Type B pancreatic cell (in vitro differentiated cells): ENCODE data around the gene SMG6. TPM values are rescaled to one million over a fixed set of nuclear protein-coding genes. Genes with fewer than 3 reads are reported as not detected.
A peak's percentile ranks its signal among the peaks of the same experiment; 100 is the strongest.

Source experiments
- DNase-seq: peaks from one replicate; pipeline ENCODE4 v3.0.0; 2021; ENCODE audit warnings: mixed read lengths; ENCODE audit not compliant: unreplicated experiment; ENCODE audit errors: extremely low spot score
- H3K27ac Mint-ChIP-seq: 2 replicates; pipeline ENCODE4 v1.8.0; 2021; ENCODE audit warnings: mild to moderate bottlenecking, mixed read lengths
- H3K27me3 Mint-ChIP-seq: 2 replicates; pipeline ENCODE4 v1.8.0; 2021; ENCODE audit warnings: mixed read lengths
- H3K36me3 Mint-ChIP-seq: 2 replicates; pipeline ENCODE4 v1.8.0; 2021; ENCODE audit warnings: mixed read lengths
- H3K4me1 Mint-ChIP-seq: one replicate; pipeline ENCODE4 v1.8.0; 2021; ENCODE audit warnings: mixed read lengths; ENCODE audit not compliant: unreplicated experiment
- H3K4me3 Mint-ChIP-seq: 2 replicates; pipeline ENCODE4 v1.8.0; 2021; ENCODE audit warnings: mild to moderate bottlenecking, mixed read lengths
- H3K9me3 Mint-ChIP-seq: 2 replicates; pipeline ENCODE4 v1.8.0; 2021; ENCODE audit warnings: mixed read lengths
- CTCF ChIP-seq: fragments of 200-600 bp; sonication (generic); conservative IDR thresholded peaks from 2 replicates; pipeline ENCODE4 v1.5.0; 2021; ENCODE audit warnings: antibody characterized with exemption, mild to moderate bottlenecking
- total RNA-seq: library from RNA; stranded (reverse); gene quantifications from 2 replicates; pipeline ENCODE4 v1.2.1, GENCODE V29; 2021; ENCODE audit warnings: low replicate concordance

Gene SMG6
- total RNA-seq, 1 donor from 2014 or later: 39.0 TPM

GRCh38 chr17:2299756-2300155 lies 3.8 kb downstream of the SMG6 start:
- H3K36me3 Mint-ChIP-seq: peaks cover 38% of the 10 kb centered on the region
- no peak overlapping the region for H3K4me3 Mint-ChIP-seq
- H3K9me3 Mint-ChIP-seq: no peaks in the 10 kb centered on the region
- TF ChIP-seq CTCF: no peak
- H3K27me3 Mint-ChIP-seq: no peaks in the 10 kb centered on the region
- no peak overlapping the region for H3K27ac Mint-ChIP-seq
- H3K4me1 Mint-ChIP-seq: peaks cover 11% of the 10 kb centered on the region
- DNase-seq: no peak

- Mint-ChIP-seq H3K27me3 (no peaks in the 10 kb centered on the region), H3K27ac (no peak overlapping the region), H3K9me3 (no peaks in the 10 kb centered on the region), H3K36me3 (peaks cover 43% of the 10 kb centered on the region), H3K4me3 (no peak overlapping the region), H3K4me1 (peaks cover 11% of the 10 kb centered on the region)
- TF ChIP-seq CTCF: no peak
- DNase-seq: no peak
These were observed 4.4 kb downstream of the SMG6 start for GRCh38 chr17:2299136-2299535.

- Mint-ChIP-seq H3K9me3 (no peaks in the 10 kb centered on the region), H3K27me3 (no peaks in the 10 kb centered on the region), H3K27ac (no peak overlapping the region), H3K36me3 (peaks cover 48% of the 10 kb centered on the region), H3K4me3 (no peak overlapping the region), H3K4me1 (peaks cover 11% of the 10 kb centered on the region)
- DNase-seq: no peak
- no peak for TF ChIP-seq CTCF
These were observed 6.6 kb downstream of the SMG6 start for GRCh38 chr17:2297023-2297422.

GRCh38 chr17:2295575-2295974 lies 8.0 kb downstream of the SMG6 start:
- no peak for TF ChIP-seq CTCF
- DNase-seq: no peak
- Mint-ChIP-seq H3K27me3 (no peaks in the 10 kb centered on the region), H3K9me3 (no peaks in the 10 kb centered on the region), H3K36me3 (peaks cover 53% of the 10 kb centered on the region), H3K4me1 (peaks cover 11% of the 10 kb centered on the region), H3K27ac (peak overlapping the region; percentile 35), H3K4me3 (no peak overlapping the region)

GRCh38 chr17:2292100-2292499 lies 11.5 kb downstream of the SMG6 start:
- no peaks in the 10 kb centered on the region for H3K27me3 Mint-ChIP-seq
- H3K9me3 Mint-ChIP-seq: no peaks in the 10 kb centered on the region
- no peak for TF ChIP-seq CTCF
- peaks cover 11% of the 10 kb centered on the region for H3K4me1 Mint-ChIP-seq
- no peak overlapping the region for H3K27ac Mint-ChIP-seq
- DNase-seq: no peak
- no peak overlapping the region for H3K4me3 Mint-ChIP-seq
- peaks cover 46% of the 10 kb centered on the region for H3K36me3 Mint-ChIP-seq

GRCh38 chr17:2289878-2290478 lies 13.6 kb downstream of the SMG6 start:
- DNase-seq: no peak
- H3K9me3 Mint-ChIP-seq: no peaks in the 10 kb centered on the region
- TF ChIP-seq CTCF: no peak
- H3K36me3 Mint-ChIP-seq: peaks cover 34% of the 10 kb centered on the region
- H3K27me3 Mint-ChIP-seq: no peaks in the 10 kb centered on the region
- H3K27ac Mint-ChIP-seq: no peak overlapping the region
- no peaks in the 10 kb centered on the region for H3K4me1 Mint-ChIP-seq
- no peak overlapping the region for H3K4me3 Mint-ChIP-seq
